ENCODE data around the gene SEC31A.
"Not testable (repeated sequence)": the region's sequence is repeated elsewhere in the genome, so short reads cannot be mapped to it uniquely, and the experiment has no call there.

The SEC31A gene

DNA sequence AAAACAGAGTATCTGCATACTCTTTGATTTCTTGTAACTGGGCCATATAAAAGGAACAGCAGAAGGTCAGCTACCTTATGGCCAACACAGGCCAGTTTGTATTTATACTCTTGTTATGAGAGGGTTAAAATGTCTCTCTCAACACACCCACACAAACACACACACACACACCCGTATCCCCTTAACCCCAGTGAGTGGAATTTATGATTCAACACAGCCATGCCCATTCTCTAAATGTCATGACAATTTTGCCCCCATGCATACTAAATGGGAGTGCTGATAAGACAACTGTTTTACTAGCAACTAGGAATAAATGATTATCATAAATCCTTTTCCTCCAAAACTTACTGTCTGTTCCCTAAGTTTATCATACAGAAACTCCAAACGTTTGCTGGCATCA is 70.3 kb downstream of the SEC31A start:
- TF ChIP-seq POLR2AphosphoS5 (IDR thresholded peaks at IDR 0.05; ENCODE audit: low read depth) (no peak), GABPA (IDR thresholded peaks at IDR 0.05; ENCODE audit: low read depth) (no peak), SPI1 (IDR thresholded peaks at IDR 0.05; ENCODE audit: borderline replicate concordance, low read depth) (no peak)
- TF ChIP-seq, protein P1, sequence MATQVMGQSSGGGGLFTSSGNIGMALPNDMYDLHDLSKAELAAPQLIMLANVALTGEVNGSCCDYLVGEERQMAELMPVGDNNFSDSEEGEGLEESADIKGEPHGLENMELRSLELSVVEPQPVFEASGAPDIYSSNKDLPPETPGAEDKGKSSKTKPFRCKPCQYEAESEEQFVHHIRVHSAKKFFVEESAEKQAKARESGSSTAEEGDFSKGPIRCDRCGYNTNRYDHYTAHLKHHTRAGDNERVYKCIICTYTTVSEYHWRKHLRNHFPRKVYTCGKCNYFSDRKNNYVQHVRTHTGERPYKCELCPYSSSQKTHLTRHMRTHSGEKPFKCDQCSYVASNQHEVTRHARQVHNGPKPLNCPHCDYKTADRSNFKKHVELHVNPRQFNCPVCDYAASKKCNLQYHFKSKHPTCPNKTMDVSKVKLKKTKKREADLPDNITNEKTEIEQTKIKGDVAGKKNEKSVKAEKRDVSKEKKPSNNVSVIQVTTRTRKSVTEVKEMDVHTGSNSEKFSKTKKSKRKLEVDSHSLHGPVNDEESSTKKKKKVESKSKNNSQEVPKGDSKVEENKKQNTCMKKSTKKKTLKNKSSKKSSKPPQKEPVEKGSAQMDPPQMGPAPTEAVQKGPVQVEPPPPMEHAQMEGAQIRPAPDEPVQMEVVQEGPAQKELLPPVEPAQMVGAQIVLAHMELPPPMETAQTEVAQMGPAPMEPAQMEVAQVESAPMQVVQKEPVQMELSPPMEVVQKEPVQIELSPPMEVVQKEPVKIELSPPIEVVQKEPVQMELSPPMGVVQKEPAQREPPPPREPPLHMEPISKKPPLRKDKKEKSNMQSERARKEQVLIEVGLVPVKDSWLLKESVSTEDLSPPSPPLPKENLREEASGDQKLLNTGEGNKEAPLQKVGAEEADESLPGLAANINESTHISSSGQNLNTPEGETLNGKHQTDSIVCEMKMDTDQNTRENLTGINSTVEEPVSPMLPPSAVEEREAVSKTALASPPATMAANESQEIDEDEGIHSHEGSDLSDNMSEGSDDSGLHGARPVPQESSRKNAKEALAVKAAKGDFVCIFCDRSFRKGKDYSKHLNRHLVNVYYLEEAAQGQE (IDR thresholded peaks at IDR 0.05; ENCODE audit: insufficient replicate concordance, low read depth) = no peak
- TF ChIP-seq, protein P2, sequence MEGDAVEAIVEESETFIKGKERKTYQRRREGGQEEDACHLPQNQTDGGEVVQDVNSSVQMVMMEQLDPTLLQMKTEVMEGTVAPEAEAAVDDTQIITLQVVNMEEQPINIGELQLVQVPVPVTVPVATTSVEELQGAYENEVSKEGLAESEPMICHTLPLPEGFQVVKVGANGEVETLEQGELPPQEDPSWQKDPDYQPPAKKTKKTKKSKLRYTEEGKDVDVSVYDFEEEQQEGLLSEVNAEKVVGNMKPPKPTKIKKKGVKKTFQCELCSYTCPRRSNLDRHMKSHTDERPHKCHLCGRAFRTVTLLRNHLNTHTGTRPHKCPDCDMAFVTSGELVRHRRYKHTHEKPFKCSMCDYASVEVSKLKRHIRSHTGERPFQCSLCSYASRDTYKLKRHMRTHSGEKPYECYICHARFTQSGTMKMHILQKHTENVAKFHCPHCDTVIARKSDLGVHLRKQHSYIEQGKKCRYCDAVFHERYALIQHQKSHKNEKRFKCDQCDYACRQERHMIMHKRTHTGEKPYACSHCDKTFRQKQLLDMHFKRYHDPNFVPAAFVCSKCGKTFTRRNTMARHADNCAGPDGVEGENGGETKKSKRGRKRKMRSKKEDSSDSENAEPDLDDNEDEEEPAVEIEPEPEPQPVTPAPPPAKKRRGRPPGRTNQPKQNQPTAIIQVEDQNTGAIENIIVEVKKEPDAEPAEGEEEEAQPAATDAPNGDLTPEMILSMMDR (IDR thresholded peaks at IDR 0.05; ENCODE audit: insufficient read depth, low read length) = no peak
- Histone ChIP-seq H3K4me3 (replicated peaks; ENCODE audit: insufficient read depth, low read length) (no peak overlapping the region), H3K27me3 (ENCODE audit: insufficient read depth, poor library complexity, severe bottlenecking) (no peaks in the 10 kb centered on the region), H3K27ac (replicated peaks) (no peak overlapping the region)
- DNase-seq (ENCODE audit: low read depth in 1 of 2, low spot score in 1 of 2) = no peak

DNA sequence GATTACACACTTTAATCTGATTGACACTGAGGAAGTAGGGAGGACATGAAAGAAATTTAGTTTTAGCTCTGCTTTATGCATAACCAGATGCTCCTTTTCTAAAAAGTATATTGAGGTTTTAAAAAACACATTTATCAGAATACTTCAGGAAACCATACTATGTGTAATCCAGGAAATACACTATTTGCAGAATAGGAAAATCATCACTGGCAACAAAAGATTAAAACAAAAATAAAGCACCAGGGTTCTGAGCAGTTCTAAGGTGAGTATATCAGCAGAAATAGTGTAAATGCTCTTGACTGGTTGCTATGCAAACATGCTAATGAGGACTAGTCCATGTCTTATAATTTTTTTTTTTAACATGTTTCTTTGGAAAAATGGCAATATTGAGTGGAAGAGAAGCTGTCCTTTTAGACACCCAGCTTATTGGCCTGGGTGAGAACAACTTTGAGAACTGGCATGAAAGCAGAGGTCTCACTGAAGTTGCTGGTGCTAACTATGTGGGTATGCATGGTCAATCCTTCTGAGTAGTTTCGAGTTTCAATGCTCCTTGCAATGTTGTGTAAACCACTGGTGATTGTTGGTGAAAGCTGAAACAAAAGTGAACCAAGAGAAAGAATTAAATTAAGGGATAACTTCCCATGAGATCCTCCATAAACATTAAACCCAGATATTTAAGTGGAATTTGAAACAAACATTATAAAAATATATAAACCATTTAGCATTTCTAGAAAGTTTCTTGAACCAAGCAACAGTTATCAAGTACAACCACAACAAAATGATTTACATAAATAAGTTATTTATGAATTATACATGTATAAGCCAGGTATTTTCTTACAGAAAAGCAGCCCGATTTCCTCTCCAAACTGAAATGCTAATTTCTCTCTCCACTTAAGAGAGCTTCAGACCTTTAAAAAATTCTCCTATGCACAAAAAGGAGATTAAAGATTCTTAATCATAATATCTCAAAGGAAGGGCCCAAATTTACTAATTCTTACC is 72.0 kb downstream of the SEC31A start:
- TF ChIP-seq GABPA (IDR thresholded peaks at IDR 0.05; ENCODE audit: low read depth) (no peak), POLR2AphosphoS5 (IDR thresholded peaks at IDR 0.05; ENCODE audit: low read depth) (no peak), SPI1 (IDR thresholded peaks at IDR 0.05; ENCODE audit: borderline replicate concordance, low read depth) (no peak)
- TF ChIP-seq, protein P2 (IDR thresholded peaks at IDR 0.05; ENCODE audit: insufficient read depth, low read length) = no peak
- TF ChIP-seq, protein P1 (IDR thresholded peaks at IDR 0.05; ENCODE audit: insufficient replicate concordance, low read depth) = no peak
- H3K27me3 ChIP-seq (ENCODE audit: insufficient read depth, poor library complexity, severe bottlenecking) = no peaks in the 10 kb centered on the region

DNA sequence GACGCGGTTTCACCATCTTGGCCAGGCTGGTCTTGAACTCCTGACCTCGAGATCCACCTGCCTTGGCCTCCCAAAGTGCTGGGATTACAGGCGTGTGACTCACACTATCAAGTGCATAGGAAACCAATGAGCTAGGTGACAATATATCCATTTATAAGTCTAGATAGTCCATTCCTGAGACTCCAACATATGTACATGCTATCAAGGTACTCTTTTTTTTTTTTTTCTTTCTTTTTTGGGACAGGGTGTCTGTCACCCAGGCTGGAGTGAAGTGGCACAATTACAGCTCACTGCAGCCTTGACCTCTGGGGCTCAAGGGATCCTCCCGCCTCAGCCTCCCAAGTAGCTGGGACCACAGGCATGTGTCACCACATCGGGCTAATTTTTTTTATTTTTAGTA is 74.1 kb downstream of the SEC31A start:
- not testable (repeated sequence) for H3K27ac ChIP-seq (replicated peaks); H3K4me3 ChIP-seq (replicated peaks; ENCODE audit: insufficient read depth, low read length); H3K27me3 ChIP-seq (ENCODE audit: insufficient read depth, poor library complexity, severe bottlenecking); DNase-seq (ENCODE audit: low read depth in 1 of 2, low spot score in 1 of 2)

More for the DNA sequence above, 72.0 kb downstream of the SEC31A start:
- DNase-seq (ENCODE audit: low read depth in 1 of 2, low spot score in 1 of 2) = no peak
- Histone ChIP-seq H3K27ac (replicated peaks) (no peak overlapping the region), H3K4me3 (replicated peaks; ENCODE audit: insufficient read depth, low read length) (no peak overlapping the region)

DNA sequence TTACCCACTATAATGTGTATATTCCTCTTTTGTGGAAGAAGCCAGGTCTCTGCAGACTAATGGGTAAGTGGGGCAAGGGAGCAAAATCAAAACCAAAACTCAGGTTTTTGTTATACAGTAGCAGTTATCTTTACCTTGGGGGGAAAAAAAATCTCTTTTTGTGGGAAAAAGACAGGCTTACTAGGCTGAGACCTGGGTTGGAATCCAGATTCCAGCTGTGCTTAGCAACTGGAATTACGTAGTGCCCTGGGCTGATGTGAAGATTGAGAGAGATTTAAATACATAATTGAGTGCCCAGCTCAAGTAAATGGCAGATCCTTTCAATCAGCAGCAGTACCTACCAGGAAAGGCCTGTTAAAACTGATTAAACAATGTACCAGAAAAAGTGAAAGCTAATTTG is 76.9 kb downstream of the SEC31A start:
- no peak overlapping the region for H3K27ac ChIP-seq (replicated peaks)
- H3K4me3 ChIP-seq (replicated peaks; ENCODE audit: insufficient read depth, low read length) = no peak overlapping the region
- TF ChIP-seq GABPA (IDR thresholded peaks at IDR 0.05; ENCODE audit: low read depth) (no peak), SPI1 (IDR thresholded peaks at IDR 0.05; ENCODE audit: borderline replicate concordance, low read depth) (no peak)
- TF ChIP-seq, protein P1 (IDR thresholded peaks at IDR 0.05; ENCODE audit: insufficient replicate concordance, low read depth) = no peak
- TF ChIP-seq, protein P2 (IDR thresholded peaks at IDR 0.05; ENCODE audit: insufficient read depth, low read length) = no peak
- no peak for DNase-seq (ENCODE audit: low read depth in 1 of 2, low spot score in 1 of 2)
- no peaks in the 10 kb centered on the region for H3K27me3 ChIP-seq (ENCODE audit: insufficient read depth, poor library complexity, severe bottlenecking)

Data from HL-60 (cell line).